HG02852 (cell line): Measurements from ENCODE around the gene IL18R1.

Experiments used
- ATAC-seq: cut with Tn5 transposase; IDR thresholded peaks from one replicate; pipeline ENCODE4 v1.9.1; 2021; ENCODE audit warnings: mild to moderate bottlenecking, moderate library complexity; ENCODE audit not compliant: unreplicated experiment

The IL18R1 gene

GRCh38 chr2:102344397-102344796, 11.2 kb upstream of the IL18R1 start:
- ATAC-seq, result no peak

- ATAC-seq, result no peak
Measured at GRCh38 chr2:102345329-102345920, 10.2 kb upstream of the IL18R1 start.

GRCh38 chr2:102346381-102347130, 9.0 kb upstream of the IL18R1 start:
- no peak for ATAC-seq

GRCh38 chr2:102350137-102350793, 5.3 kb upstream of the IL18R1 start:
- no peak for ATAC-seq

GRCh38 chr2:102356381-102356712, 751 bp downstream of the IL18R1 start:
- ATAC-seq, result no peak

- no peak for ATAC-seq
Measured at GRCh38 chr2:102356741-102357140, 1.1 kb downstream of the IL18R1 start.

- ATAC-seq, result no peak
Measured at GRCh38 chr2:102357937-102358336, 2.3 kb downstream of the IL18R1 start.

- no peak for ATAC-seq
Measured at GRCh38 chr2:102358496-102358895, 2.9 kb downstream of the IL18R1 start.

- no peak for ATAC-seq
Measured at GRCh38 chr2:102359527-102359926, 3.9 kb downstream of the IL18R1 start.

GRCh38 chr2:102361632-102362241, 6.1 kb downstream of the IL18R1 start:
- no peak for ATAC-seq

- no peak for ATAC-seq
Measured at GRCh38 chr2:102365763-102366162, 10.2 kb downstream of the IL18R1 start.

GRCh38 chr2:102366406-102367112, 11.0 kb downstream of the IL18R1 start:
- ATAC-seq, result peak; percentile 73

- ATAC-seq, result peak; percentile 58
Measured at GRCh38 chr2:102367331-102367971, 11.9 kb downstream of the IL18R1 start.

GRCh38 chr2:102368461-102369109, 13.0 kb downstream of the IL18R1 start:
- no peak for ATAC-seq

GRCh38 chr2:102369866-102370265, 14.3 kb downstream of the IL18R1 start:
- no peak for ATAC-seq

GRCh38 chr2:102376052-102376591, 20.5 kb downstream of the IL18R1 start:
- ATAC-seq, result no peak

- ATAC-seq, result no peak
Measured at GRCh38 chr2:102383722-102384121, 28.1 kb downstream of the IL18R1 start.

GRCh38 chr2:102385522-102385921, 29.9 kb downstream of the IL18R1 start:
- no peak for ATAC-seq

GRCh38 chr2:102386004-102386403, 30.4 kb downstream of the IL18R1 start:
- no peak for ATAC-seq
